GM18526 (cell line): ENCODE results near the gene HNRNPH3.

Experiments used
- POLR2A ChIP-seq: IDR thresholded peaks from 3 replicates; pipeline ENCODE4 v1.6.1; 2011; ENCODE audit not compliant: insufficient read length; ENCODE audit errors: extremely low read depth

The HNRNPH3 gene

GRCh38 chr10:68331455-68332258 lies at the start of gene HNRNPH3:
Gene HNRNPH3, plus strand, starts transcription at chr10:68332064. Its CDS starts 5,158 bp downstream, at chr10:68337222.
- peak; percentile 99 for TF ChIP-seq POLR2A

- no peak for TF ChIP-seq POLR2A
These were observed 47.5 kb upstream of the HNRNPH3 start for GRCh38 chr10:68284062-68285001.

GRCh38 chr10:68288717-68289116 lies 43.1 kb upstream of the HNRNPH3 start:
- TF ChIP-seq POLR2A = no peak

DNA sequence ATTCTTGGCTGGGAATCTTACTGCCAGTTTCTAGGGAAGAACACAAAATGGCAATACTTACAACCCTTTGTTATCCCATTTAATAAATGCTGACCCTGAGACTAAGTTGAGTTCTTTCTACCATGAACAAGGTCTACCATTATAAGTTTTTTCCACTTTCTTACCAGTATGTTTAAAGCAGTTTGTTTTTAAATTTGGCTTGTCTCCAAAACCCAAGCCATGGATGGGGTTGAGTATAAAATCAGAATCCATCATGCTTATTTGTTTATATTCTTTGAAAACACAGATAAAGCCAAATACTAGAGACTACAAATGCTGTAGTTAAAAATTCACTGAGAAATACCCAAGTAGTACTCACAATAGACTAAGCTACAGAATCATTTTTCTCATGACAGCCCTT lies 41.1 kb upstream of the HNRNPH3 start:
- TF ChIP-seq POLR2A = no peak

DNA sequence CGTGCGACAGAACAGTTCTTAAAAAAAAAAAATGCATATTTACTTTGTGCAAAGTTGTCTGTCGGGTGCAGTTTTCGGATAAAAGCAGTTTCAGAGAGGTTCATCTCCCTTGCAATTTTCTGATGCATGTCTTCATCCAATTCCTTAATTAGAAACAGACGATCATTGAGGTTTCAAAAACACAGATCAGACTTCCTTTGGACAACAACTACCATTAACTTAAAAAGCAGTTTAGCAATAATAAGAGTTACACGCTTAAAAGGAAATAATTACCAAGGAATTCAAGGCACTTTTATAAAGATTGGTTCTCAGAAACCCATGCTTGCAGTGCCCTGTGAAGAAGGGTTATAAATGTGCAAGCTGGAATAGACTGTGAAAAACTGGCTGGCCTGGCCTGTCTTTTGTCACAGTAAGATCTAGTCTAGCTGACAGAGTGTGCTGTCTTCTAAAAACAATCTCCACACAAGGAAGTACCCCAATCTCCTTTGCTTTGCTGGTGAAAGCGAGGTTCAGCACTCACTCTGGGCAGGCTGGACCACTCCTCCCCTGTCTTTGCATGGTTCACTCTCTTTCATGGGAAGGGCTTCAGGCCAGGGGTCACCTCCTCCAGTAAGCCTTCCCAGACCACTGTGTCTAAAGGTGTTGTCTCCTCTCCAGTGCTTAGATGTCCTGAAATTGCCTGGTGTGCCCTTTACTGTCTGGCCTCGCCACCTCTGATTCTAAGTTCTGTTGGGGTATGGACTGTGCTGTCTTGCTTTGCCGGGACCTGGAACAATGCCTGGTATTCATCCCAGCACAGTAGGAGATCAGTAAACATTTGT lies 34.8 kb upstream of the HNRNPH3 start:
- no peak for TF ChIP-seq POLR2A

DNA sequence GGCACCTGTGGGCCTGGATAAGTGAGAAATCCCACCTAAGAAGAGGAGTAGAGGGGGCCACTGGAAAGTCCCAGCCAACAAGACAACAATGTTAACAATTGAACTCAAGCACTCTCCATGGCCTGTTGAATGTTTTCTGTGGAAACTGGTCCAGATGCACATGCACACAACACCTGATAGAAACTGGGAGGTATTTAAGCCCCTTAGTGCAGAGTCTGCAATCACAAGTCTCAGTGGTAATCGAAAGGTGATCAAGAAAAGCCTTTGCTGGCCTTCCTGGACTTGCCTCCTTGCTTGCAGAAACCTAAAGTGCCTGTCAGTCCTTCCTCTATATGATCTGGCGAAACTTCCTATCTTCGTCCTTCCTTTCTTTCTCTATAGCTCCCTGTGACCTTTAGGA lies 30.6 kb upstream of the HNRNPH3 start:
- TF ChIP-seq POLR2A = no peak

- no peak for TF ChIP-seq POLR2A
These were observed 29.9 kb upstream of the HNRNPH3 start for GRCh38 chr10:68301790-68302502.

GRCh38 chr10:68302503-68302823 lies 29.4 kb upstream of the HNRNPH3 start:
- TF ChIP-seq POLR2A = no peak

- no peak for TF ChIP-seq POLR2A
These were observed 29.0 kb upstream of the HNRNPH3 start for GRCh38 chr10:68302871-68303270.

- no peak for TF ChIP-seq POLR2A
These were observed 27.9 kb upstream of the HNRNPH3 start for GRCh38 chr10:68303849-68304412.

- no peak for TF ChIP-seq POLR2A
These were observed 26.0 kb upstream of the HNRNPH3 start for GRCh38 chr10:68305854-68306253.

- no peak for TF ChIP-seq POLR2A
These were observed 21.3 kb upstream of the HNRNPH3 start for GRCh38 chr10:68310531-68310930.

- TF ChIP-seq POLR2A = no peak
These were observed 16.3 kb upstream of the HNRNPH3 start for GRCh38 chr10:68315582-68315981.

DNA sequence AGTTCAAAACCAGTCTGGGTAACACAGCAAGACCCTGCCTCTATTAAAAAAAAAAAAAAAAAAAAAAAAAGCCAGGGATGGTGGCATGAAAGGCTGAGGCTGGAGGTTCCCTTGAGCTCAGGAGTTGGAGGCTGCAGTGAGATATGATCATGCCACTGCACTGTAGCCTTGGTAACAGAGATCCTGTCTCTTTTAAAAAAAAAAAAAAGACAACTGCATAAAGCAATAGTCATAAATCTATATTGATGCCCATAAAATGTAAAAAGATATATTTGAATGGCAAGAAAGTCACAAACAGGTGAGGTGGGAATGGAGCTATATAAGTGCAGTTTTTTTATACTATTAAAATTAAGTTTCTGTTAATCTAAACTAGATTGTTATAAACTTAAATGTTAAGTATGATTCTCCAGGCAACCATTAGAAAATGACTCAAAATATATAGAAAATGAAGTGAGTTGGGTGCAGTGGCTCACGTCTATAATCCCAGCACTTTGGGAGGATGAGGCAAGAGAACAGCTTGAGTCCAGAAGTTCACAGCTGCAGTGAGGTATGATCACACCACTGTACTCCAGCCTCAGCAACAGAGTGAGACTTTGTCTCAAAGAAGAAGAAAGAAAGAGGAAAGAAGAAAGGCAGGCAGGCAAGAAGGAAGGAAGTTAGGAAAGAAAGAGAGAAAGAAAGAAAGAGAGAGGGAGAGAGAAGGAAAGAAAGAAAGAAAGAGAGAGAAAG lies 13.4 kb upstream of the HNRNPH3 start:
- TF ChIP-seq POLR2A = no peak
